ENCODE results near the gene RIMKLA. TPM values are rescaled to one million over a fixed set of nuclear protein-coding genes. Genes with fewer than 3 reads are reported as not detected.
A peak's percentile ranks its signal among the peaks of the same experiment; 100 is the strongest.

The RIMKLA gene
- total RNA-seq, 2 experiments from 2014 or later, result 0.11 TPM; not detected in 1

DNA sequence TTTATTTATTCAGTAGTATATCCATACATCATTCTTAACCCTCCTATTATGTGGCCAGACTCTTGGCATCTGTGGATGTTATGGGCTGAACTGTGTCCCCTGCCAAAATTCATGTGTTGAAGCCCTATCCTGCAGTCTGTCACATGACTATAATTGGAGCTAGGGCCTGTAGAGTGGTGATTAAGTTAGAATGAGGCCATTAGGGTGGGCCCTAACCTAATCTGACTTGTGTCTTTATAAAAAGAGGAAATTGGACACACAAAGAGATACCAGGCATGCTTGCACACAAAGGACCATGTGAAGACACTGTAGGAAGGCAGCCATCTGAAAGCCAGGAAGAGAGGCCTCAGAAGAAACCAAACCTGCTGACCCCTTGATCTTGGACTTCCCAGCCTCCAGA lies 68.7 kb downstream of the RIMKLA start:
- Mint-ChIP-seq H3K9me3 (no peaks in the 10 kb centered on the region), H3K36me3 (ENCODE audit: low read depth) (no peaks in the 10 kb centered on the region), H3K27me3 (no peaks in the 10 kb centered on the region), H3K4me3 (no peak overlapping the region), H3K27ac (no peak overlapping the region), H3K4me1 (ENCODE audit: low read depth) (peaks cover 3% of the 10 kb centered on the region)
- no peaks in the 10 kb centered on the region for H3K27me3 ChIP-seq (ENCODE audit: control insufficient read depth in 1 of 2, insufficient read depth in 2 of 2, low read length in 2 of 2)
- H3K4me3 ChIP-seq (ENCODE audit: low read length), result no peak overlapping the region
- no peak for DNase-seq
- POLR2A ChIA-PET, result no interaction called here
- intact Hi-C loops (cut with DNase I, micrococcal nuclease), result no loop called here
- no peak for ATAC-seq (ENCODE audit: poor library complexity)
- no peaks in the 10 kb centered on the region for H3K9me3 ChIP-seq (ENCODE audit: control insufficient read depth in 1 of 2, insufficient read depth in 1 of 2, low read length in 2 of 2)
- no peak overlapping the region for H3K27ac ChIP-seq (ENCODE audit: low read depth in 1 of 2, low read length in 2 of 2)
- CTCF ChIA-PET, result no interaction called here
- no peak for TF ChIP-seq CTCF (IDR thresholded peaks at IDR 0.05)
- no peaks in the 10 kb centered on the region for H3K4me1 ChIP-seq (ENCODE audit: insufficient read depth, low read length)
- no peaks in the 10 kb centered on the region for H3K36me3 ChIP-seq (ENCODE audit: insufficient read depth, low read length)

DNA sequence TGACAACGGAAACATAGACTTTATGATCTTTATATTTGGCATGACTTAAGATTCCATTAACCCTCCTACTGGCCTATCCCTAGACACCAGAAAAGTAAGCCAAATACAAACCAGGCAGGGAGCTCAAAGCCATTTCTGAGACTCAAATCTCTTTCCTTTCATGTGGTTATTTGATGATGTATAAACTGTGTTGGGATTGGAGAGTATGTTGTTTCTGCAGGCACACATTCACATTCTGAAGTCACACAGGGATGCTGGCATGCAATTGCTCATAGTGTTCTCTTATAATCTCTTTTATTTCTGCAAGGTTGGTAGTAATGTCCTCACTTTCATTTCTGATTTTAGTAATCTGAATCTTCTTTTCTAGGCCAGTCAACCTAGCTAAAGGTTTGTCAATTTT lies 69.5 kb downstream of the RIMKLA start:
- ChIA-PET CTCF (no interaction called here), POLR2A (no interaction called here)
- Mint-ChIP-seq H3K27ac (no peak overlapping the region), H3K27me3 (no peaks in the 10 kb centered on the region), H3K36me3 (ENCODE audit: low read depth) (no peaks in the 10 kb centered on the region), H3K4me3 (no peak overlapping the region), H3K9me3 (no peaks in the 10 kb centered on the region), H3K4me1 (ENCODE audit: low read depth) (peaks cover 3% of the 10 kb centered on the region)
- Histone ChIP-seq H3K27me3 (ENCODE audit: control insufficient read depth in 1 of 2, insufficient read depth in 2 of 2, low read length in 2 of 2) (no peaks in the 10 kb centered on the region), H3K4me1 (ENCODE audit: insufficient read depth, low read length) (no peaks in the 10 kb centered on the region), H3K4me3 (ENCODE audit: low read length) (no peak overlapping the region), H3K9me3 (ENCODE audit: control insufficient read depth in 1 of 2, insufficient read depth in 1 of 2, low read length in 2 of 2) (no peaks in the 10 kb centered on the region), H3K27ac (ENCODE audit: low read depth in 1 of 2, low read length in 2 of 2) (no peak overlapping the region), H3K36me3 (ENCODE audit: insufficient read depth, low read length) (no peaks in the 10 kb centered on the region)
- ATAC-seq (ENCODE audit: poor library complexity), result no peak
- intact Hi-C loops (cut with DNase I, micrococcal nuclease), result loop anchor here in 1 of 2 experiments (10.0 kb wide), 1 partner anchor 485 kb away; no protein-coding TSS in a partner anchor
- no peak for TF ChIP-seq CTCF (IDR thresholded peaks at IDR 0.05)
- no peak for DNase-seq

DNA sequence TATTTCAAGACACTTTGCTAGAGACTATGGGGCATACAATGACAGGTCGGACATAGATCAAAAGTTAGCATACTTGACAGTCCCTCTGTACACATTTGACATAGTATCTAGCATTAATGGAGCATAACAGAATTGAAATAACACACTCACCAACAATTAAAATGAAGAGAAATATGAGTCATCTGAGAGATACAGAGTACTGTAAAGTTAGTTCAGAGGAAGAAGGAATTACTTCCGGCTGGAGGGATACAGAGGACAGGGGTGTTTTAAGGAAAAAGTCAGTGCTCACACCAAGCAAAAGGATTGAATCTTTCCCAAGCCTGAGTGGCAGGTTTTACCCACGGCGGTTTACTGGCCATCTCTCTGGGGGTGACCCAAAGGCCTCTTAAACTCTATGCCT lies 72.8 kb downstream of the RIMKLA start:
- Mint-ChIP-seq H3K4me1 (ENCODE audit: low read depth) (peaks cover 31% of the 10 kb centered on the region), H3K9me3 (no peaks in the 10 kb centered on the region), H3K36me3 (ENCODE audit: low read depth) (peaks cover 24% of the 10 kb centered on the region), H3K27me3 (no peaks in the 10 kb centered on the region), H3K4me3 (peak overlapping the region; percentile 63), H3K27ac (peak overlapping the region; percentile 96)
- Histone ChIP-seq H3K27me3 (ENCODE audit: control insufficient read depth in 1 of 2, insufficient read depth in 2 of 2, low read length in 2 of 2) (no peaks in the 10 kb centered on the region), H3K27ac (ENCODE audit: low read depth in 1 of 2, low read length in 2 of 2) (no peak overlapping the region), H3K4me3 (ENCODE audit: low read length) (no peak overlapping the region), H3K4me1 (ENCODE audit: insufficient read depth, low read length) (peaks cover 24% of the 10 kb centered on the region), H3K9me3 (ENCODE audit: control insufficient read depth in 1 of 2, insufficient read depth in 1 of 2, low read length in 2 of 2) (no peaks in the 10 kb centered on the region), H3K36me3 (ENCODE audit: insufficient read depth, low read length) (peaks cover 7% of the 10 kb centered on the region)
- intact Hi-C loops (cut with DNase I, micrococcal nuclease), result loop anchor here in 1 of 2 experiments (10.0 kb wide), 1 partner anchor 481 kb away; no protein-coding TSS in a partner anchor
- no peak for ATAC-seq (ENCODE audit: poor library complexity)
- TF ChIP-seq CTCF (IDR thresholded peaks at IDR 0.05), result no peak
- ChIA-PET CTCF (no interaction called here), POLR2A (no interaction called here)
- no peak for DNase-seq
